ENCODE data around the gene UPK1A. TPM values are rescaled to one million over a fixed set of nuclear protein-coding genes. Genes with fewer than 3 reads are reported as not detected.
A peak's percentile ranks its signal among the peaks of the same experiment; 100 is the strongest.

UPK1A gene
- total RNA-seq, 2 experiments from 2014 or later: not detected

DNA sequence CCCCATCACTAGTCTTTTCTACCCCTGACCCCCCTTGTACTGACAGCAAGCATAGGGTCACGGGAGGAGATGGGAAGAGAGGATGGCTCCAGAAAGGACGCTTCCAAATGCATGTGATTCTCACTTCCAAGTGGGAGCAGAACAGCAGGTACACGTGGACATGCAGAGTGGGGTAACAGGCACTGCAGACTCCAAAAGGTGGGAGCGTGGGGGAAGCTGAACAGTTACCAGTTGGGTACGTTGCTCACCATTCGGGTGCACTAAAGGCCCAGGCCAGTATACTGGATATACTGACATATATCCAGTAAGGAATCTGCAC lies 27.0 kb upstream of the UPK1A start:
- intact Hi-C loops (cut with micrococcal nuclease; ENCODE audit: unreplicated experiment): no loop called here
- CTCF ChIA-PET (ENCODE audit: unreplicated experiment): no interaction called here

GRCh38 chr19:35639863-35640262 lies 26.5 kb upstream of the UPK1A start:
- TF ChIP-seq CTCF (conservative IDR thresholded peaks at IDR 0.05; ENCODE audit: low read length) (no peak), EZH2phosphoT487 (IDR thresholded peaks at IDR 0.05; ENCODE audit: borderline replicate concordance, low read depth, low read length) (no peak)
- CTCF ChIA-PET (ENCODE audit: unreplicated experiment): no interaction called here

More for the DNA sequence above, 27.0 kb upstream of the UPK1A start:
- POLR2A ChIA-PET: no interaction called here
- Histone ChIP-seq H3K4me3 (ENCODE audit: low read depth, low read length, poor library complexity, severe bottlenecking) (no peak overlapping the region), H3K4me1 (ENCODE audit: insufficient read depth, low read length, poor library complexity, severe bottlenecking) (peaks cover 29% of the 10 kb centered on the region), H3K27ac (ENCODE audit: low read depth, low read length, poor library complexity, severe bottlenecking) (no peak overlapping the region), H3K79me2 (ENCODE audit: insufficient read depth, low read depth, low read length) (no peaks in the 10 kb centered on the region), H3K36me3 (ENCODE audit: insufficient read depth, low read length) (peaks cover 38% of the 10 kb centered on the region), H3K9me3 (ENCODE audit: low read length) (no peaks in the 10 kb centered on the region), H3K9me2 (ENCODE audit: insufficient read depth, low read length) (no peaks in the 10 kb centered on the region), H2AFZ (ENCODE audit: low read length) (no peak overlapping the region), H4K20me1 (ENCODE audit: insufficient read depth, low read length) (no peaks in the 10 kb centered on the region), H3K4me2 (ENCODE audit: low read length) (no peak overlapping the region)
- TF ChIP-seq CTCF (conservative IDR thresholded peaks at IDR 0.05; ENCODE audit: low read length): no peak
- TF ChIP-seq EZH2phosphoT487 (IDR thresholded peaks at IDR 0.05; ENCODE audit: borderline replicate concordance, low read depth, low read length): no peak
- BruUV-seq (replicated peaks): no TSS peak
- DNase-seq (ENCODE audit: low spot score): no peak

GRCh38 chr19:35641515-35642151 lies 24.7 kb upstream of the UPK1A start, which contains the start of gene ETV2:
ETV2 (plus strand) TSS chr19:35641745; CDS start chr19:35642461, 716 bp downstream.
- DNase-seq (ENCODE audit: low spot score): peak; percentile 35
- intact Hi-C loops (cut with micrococcal nuclease; ENCODE audit: unreplicated experiment): loop anchor here (10.0 kb wide), 1 partner anchor 413 kb away; the partner anchor contains the start of genes THAP8 and WDR62
- H3K4me3 ChIP-seq (ENCODE audit: low read depth, low read length, poor library complexity, severe bottlenecking): no peak within 1 kb of the TSS
- TF ChIP-seq EZH2phosphoT487 (IDR thresholded peaks at IDR 0.05; ENCODE audit: borderline replicate concordance, low read depth, low read length) (no peak), CTCF (conservative IDR thresholded peaks at IDR 0.05; ENCODE audit: low read length) (no peak)
- no peaks in the 10 kb centered on the region for H3K9me3 ChIP-seq (ENCODE audit: low read length)
- H3K36me3 ChIP-seq (ENCODE audit: insufficient read depth, low read length): peaks cover 20% of the 10 kb centered on the region
- no peaks in the 10 kb centered on the region for H3K9me2 ChIP-seq (ENCODE audit: insufficient read depth, low read length)
- peak within 1 kb of the TSS; percentile 38; the same call in 1 of the 2 replicates for H2AFZ ChIP-seq (ENCODE audit: low read length)
- H3K4me1 ChIP-seq (ENCODE audit: insufficient read depth, low read length, poor library complexity, severe bottlenecking): peaks cover 45% of the 10 kb centered on the region
- no peak within 1 kb of the TSS for H3K27ac ChIP-seq (ENCODE audit: low read depth, low read length, poor library complexity, severe bottlenecking)
- peak within 1 kb of the TSS; percentile 97 for H3K4me2 ChIP-seq (ENCODE audit: low read length)
- POLR2A ChIA-PET: no interaction called here
- BruUV-seq (replicated peaks): no TSS peak
- no peaks in the 10 kb centered on the region for H3K79me2 ChIP-seq (ENCODE audit: insufficient read depth, low read depth, low read length)
- CTCF ChIA-PET (ENCODE audit: unreplicated experiment): no interaction called here
- no peaks in the 10 kb centered on the region for H4K20me1 ChIP-seq (ENCODE audit: insufficient read depth, low read length)

More at GRCh38 chr19:35639863-35640262, 26.5 kb upstream of the UPK1A start:
- BruUV-seq (replicated peaks): no TSS peak
- Histone ChIP-seq H3K4me1 (ENCODE audit: insufficient read depth, low read length, poor library complexity, severe bottlenecking) (peaks cover 34% of the 10 kb centered on the region), H3K9me2 (ENCODE audit: insufficient read depth, low read length) (no peaks in the 10 kb centered on the region), H3K27ac (ENCODE audit: low read depth, low read length, poor library complexity, severe bottlenecking) (no peak overlapping the region), H3K4me2 (ENCODE audit: low read length) (no peak overlapping the region), H3K4me3 (ENCODE audit: low read depth, low read length, poor library complexity, severe bottlenecking) (no peak overlapping the region), H2AFZ (ENCODE audit: low read length) (no peak overlapping the region), H3K36me3 (ENCODE audit: insufficient read depth, low read length) (peaks cover 32% of the 10 kb centered on the region), H4K20me1 (ENCODE audit: insufficient read depth, low read length) (no peaks in the 10 kb centered on the region), H3K79me2 (ENCODE audit: insufficient read depth, low read depth, low read length) (no peaks in the 10 kb centered on the region), H3K9me3 (ENCODE audit: low read length) (no peaks in the 10 kb centered on the region)
- DNase-seq (ENCODE audit: low spot score): no peak
- POLR2A ChIA-PET: no interaction called here
- intact Hi-C loops (cut with micrococcal nuclease; ENCODE audit: unreplicated experiment): loop anchor here (10.0 kb wide), 1 partner anchor 415 kb away; the partner anchor contains the start of genes THAP8 and WDR62
